Transverse colon (tissue), 4 donors: ENCODE measurements around the gene NRN1. TPM values are rescaled to one million over a fixed set of nuclear protein-coding genes. Genes with fewer than 3 reads are reported as not detected.

Experiments used
- DNase-seq: peaks from one replicate; pipeline ENCODE4 v3.0.0-alpha.2; 2019
- H3K27ac ChIP-seq, 4 donors: fragments of 200-600 bp; sonication (generic); 2 replicates each; pipeline ENCODE4 v1.5.1; 2016 to 2018; ENCODE audit warnings: inconsistent platforms in 4 of 4
- H3K27me3 ChIP-seq: fragments of 200-600 bp; sonication (generic); 2 replicates; pipeline ENCODE4 v1.5.1; 2017; ENCODE audit warnings: inconsistent platforms
- H3K36me3 ChIP-seq, 4 donors: fragments of 200-600 bp; sonication (generic); 2 replicates each; pipeline ENCODE4 v1.5.1; 2017 to 2019; ENCODE audit warnings: inconsistent platforms in 4 of 4
- H3K4me1 ChIP-seq, 4 donors: fragments of 200-600 bp; sonication (generic); 2 replicates each; pipeline ENCODE4 v1.5.1; 2017 to 2020; ENCODE audit warnings: inconsistent platforms in 4 of 4
- H3K4me3 ChIP-seq, 4 donors: fragments of 200-600 bp; sonication (generic); 1 replicate in 1 of 4; 2 replicates in 3 of 4; pipeline versions ENCODE4 v1.5.1 to v1.6.1; 2017 to 2019; ENCODE audit warnings: inconsistent platforms in 4 of 4
- H3K9me3 ChIP-seq, 2 donors: fragments of 200-600 bp; sonication (generic); 2 replicates each; pipeline ENCODE4 v1.5.1; 2017 to 2019; ENCODE audit warnings: inconsistent platforms in 2 of 2
- CTCF ChIP-seq, 5 experiments: fragments of 200-600 bp in 3 of 5; fragments of 450-650 bp in 2 of 5; sonication (generic) in 3 of 5; IDR thresholded peaks; 1 replicate in 2 of 5; 2 replicates in 3 of 5; pipeline ENCODE4 v1.5.1; 2016 to 2017; ENCODE audit warnings: antibody characterized with exemption in 5 of 5, inconsistent platforms in 3 of 5, mild to moderate bottlenecking in 2 of 5, moderate library complexity in 1 of 5
- EP300 ChIP-seq: sonication (generic); formaldehyde crosslinking; IDR thresholded peaks from one replicate; pipeline ENCODE4 v1.6.1; 2017; ENCODE audit warnings: antibody characterized with exemption, low read depth
- POLR2A ChIP-seq: fragments of 450-650 bp; IDR thresholded peaks from one replicate; pipeline ENCODE4 v1.6.1; 2016; ENCODE audit warnings: antibody characterized with exemption, mild to moderate bottlenecking, moderate library complexity
- POLR2AphosphoS5 ChIP-seq, 3 donors: sonication (generic); formaldehyde crosslinking; IDR thresholded peaks; one replicate each; pipeline ENCODE4 v1.6.1; 2016; ENCODE audit warnings: antibody characterized with exemption in 3 of 3
- WGBS, 2 donors: methylation state at CpG; one replicate each; pipeline ENCODE4 v1.1.5; 2018; ENCODE audit warnings: low coverage in 1 of 2; 5-methylcytosine and 5-hydroxymethylcytosine counted together
- in situ Hi-C, 4 donors: fragments of 200-750 bp; cut with MboI; loops; one replicate each; pipeline versions ENCODE4 v1.15.0 to v1.15.1; 2017; ENCODE audit warnings: low sequenced_read_pairs in 3 of 4, low pct_ligation_motif_present in 1 of 4, low pct_unique_long_range_greater_than_20kb in 1 of 4
- intact Hi-C: fragments of 100-400 bp; cut with DNase I; formaldehyde crosslinking; loops from one replicate; pipeline ENCODE4 v1.15.1; 2023; ENCODE audit warnings: low total_unique reads
- total RNA-seq, 4 donors: library from RNA; depleted of rRNA; stranded (reverse); fragments of >200 nt; gene quantifications; one replicate each; pipeline ENCODE4 v1.1.0, GENCODE V29; 2016

The NRN1 gene
- total RNA-seq, 4 donors from 2014 or later: 1.2 to 2.5 TPM; not detected in 2

DNA sequence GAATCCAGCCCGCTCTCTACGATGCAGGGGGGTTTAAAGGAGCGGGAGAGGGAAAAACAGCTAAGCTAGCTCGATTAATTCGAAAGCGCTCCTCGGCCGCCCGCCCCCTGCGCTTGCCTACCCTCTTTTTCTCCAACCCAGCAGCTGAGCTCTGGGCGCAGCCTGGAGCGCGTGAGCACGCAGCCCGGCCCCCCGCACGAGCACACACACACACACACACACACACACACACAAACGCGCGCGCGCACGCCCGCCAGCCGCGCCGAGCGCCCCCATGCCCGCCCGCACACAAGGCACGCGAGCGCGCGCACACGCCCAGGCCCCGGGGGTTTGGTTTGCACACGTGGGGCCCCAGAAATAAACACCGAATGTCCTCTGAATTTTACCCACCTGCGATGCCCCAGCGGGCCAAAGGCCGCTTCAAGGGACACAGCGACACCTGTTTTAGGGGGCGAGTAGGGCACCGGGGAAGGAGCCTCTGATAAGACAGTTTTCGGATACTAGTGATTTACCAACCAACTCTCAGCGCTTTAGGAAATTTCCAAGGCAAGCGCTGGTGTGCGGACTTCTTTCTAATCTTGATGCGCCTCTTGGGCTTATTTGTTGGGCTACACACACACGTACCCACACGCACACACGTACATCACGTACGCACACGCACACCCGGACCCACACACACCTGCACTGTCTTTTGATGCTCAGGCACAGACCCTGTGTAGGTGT lies 802 bp upstream of the NRN1 start:
- peaks cover 23 to 56% (median 34%) of the 10 kb centered on the region in 4 donors for H3K4me1 ChIP-seq
- in situ Hi-C loops: no loop called here
- TF ChIP-seq EP300 (no peak), POLR2A (no peak), CTCF (IDR thresholded peaks at IDR 0.05) (peak in 1 of 5 experiments; percentile 12)
- intact Hi-C loops: loop anchor here (5.0 kb wide), 1 partner anchor 1375 kb away; no protein-coding TSS in a partner anchor
- WGBS, 2 donors: 2% methylated on average over 57 of the region's 57 CpGs; no CpG with 5 or more reads in 1 of the 2 donors
- H3K36me3 ChIP-seq: no peaks in the 10 kb centered on the region
- peak overlapping the region; percentile 14 to 60 (median 21) for H3K27ac ChIP-seq
- H3K27me3 ChIP-seq: peaks cover 98% of the 10 kb centered on the region
- no peaks in the 10 kb centered on the region for H3K9me3 ChIP-seq
- no peak for DNase-seq
- H3K4me3 ChIP-seq: peak overlapping the region in 3 of 4 donors; percentile 9 to 60 (median 24)

DNA sequence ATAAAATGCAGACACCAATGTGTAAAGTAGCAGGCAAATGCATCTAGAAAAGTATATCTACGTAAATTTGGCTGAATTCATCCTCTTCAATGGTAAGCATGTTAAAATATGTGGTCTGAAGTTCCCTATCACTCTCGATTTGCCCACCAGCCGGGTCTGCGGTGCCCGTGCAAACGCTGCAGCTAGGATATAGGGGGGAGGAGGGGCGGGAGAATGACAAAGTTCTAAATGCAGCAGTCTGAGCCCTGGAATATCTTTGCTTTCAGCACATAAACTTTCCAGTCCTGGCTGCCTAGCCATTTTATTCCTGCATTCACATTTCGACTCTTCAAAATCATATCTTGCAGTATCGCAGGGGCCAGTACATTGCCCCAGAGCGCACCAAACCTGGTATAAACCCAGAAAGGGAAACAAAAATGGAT lies 708 bp downstream of the NRN1 start:
- Histone ChIP-seq H3K4me1 (peaks cover 23 to 63% (median 37%) of the 10 kb centered on the region in 4 donors), H3K9me3 (no peaks in the 10 kb centered on the region), H3K36me3 (no peaks in the 10 kb centered on the region), H3K27ac (peak overlapping the region in 3 of 4 donors; percentile 14 to 33 (median 32)), H3K4me3 (peak overlapping the region in 1 of 4 donors; percentile 60), H3K27me3 (peaks cover 100% of the 10 kb centered on the region)
- no peak for DNase-seq
- TF ChIP-seq POLR2A (no peak), POLR2AphosphoS5 (IDR thresholded peaks at IDR 0.05) (no peak), EP300 (no peak), CTCF (IDR thresholded peaks at IDR 0.05) (no peak)
- intact Hi-C loops (loop anchor here (5.0 kb wide), 1 partner anchor 1376 kb away; no protein-coding TSS in a partner anchor), in situ Hi-C loops (no loop called here)
- WGBS, 2 donors: 5 to 12% methylated on average over 9 to 10 of the region's 10 CpGs

DNA sequence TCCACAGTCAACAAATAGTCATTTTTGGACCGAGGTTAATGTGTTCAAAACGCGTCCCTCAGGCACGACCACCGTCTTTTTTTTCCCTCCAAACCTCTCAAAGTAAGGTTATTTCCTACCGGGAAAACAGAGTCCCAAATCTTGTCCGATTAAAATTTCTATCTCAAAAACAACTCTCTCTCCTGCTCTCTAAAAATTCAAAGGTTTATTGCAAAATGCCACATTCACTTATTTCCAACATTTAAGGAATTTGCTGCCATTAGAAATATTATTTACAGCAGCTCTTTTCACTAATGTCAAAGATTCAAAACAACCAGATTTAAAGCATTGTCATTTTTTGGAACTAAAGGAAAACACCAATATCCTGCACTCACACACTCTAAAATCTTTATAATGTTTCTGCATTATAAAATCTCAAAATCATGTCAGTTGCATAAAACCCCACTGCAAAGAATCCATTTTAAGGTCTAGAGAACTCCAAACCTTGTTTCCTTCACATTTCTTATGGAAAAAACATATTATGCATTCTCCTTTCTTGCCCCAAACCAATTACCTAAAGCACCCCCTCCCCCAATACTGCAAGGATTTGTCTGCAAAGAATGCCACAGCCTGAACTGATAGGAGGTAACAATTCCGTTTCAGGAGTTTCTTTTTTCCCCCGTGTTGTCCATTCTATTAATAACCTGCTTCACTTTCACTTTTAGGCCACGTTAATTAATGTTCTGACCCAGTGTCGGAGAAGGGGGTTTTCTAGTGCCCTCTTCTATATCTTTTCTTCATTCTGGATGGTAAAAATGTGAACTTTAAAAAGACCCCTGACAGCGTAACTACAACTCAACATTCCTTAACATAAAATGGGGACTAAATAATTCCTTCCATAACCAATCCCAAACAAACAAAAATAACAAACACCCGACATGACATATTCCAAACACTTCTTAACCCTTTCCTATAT lies 1.4 kb downstream of the NRN1 start:
- Histone ChIP-seq H3K4me3 (peak overlapping the region in 1 of 4 donors; percentile 60), H3K36me3 (no peaks in the 10 kb centered on the region), H3K27me3 (peaks cover 100% of the 10 kb centered on the region), H3K9me3 (no peaks in the 10 kb centered on the region), H3K27ac (no peak overlapping the region), H3K4me1 (peaks cover 23 to 63% (median 37%) of the 10 kb centered on the region in 4 donors)
- DNase-seq: no peak
- in situ Hi-C loops: no loop called here
- TF ChIP-seq POLR2AphosphoS5 (IDR thresholded peaks at IDR 0.05) (no peak), POLR2A (no peak), CTCF (IDR thresholded peaks at IDR 0.05) (no peak), EP300 (no peak)
- WGBS, 2 donors: 10 to 18% methylated on average over 10 to 13 of the region's 13 CpGs
- intact Hi-C loops: loop anchor here (5.0 kb wide), 1 partner anchor 1377 kb away; no protein-coding TSS in a partner anchor
